ENCODE data around the gene TEN1. TPM values are rescaled to one million over a fixed set of nuclear protein-coding genes. Genes with fewer than 3 reads are reported as not detected.

The TEN1 gene
- total and polyA plus RNA-seq, 4 donors = 12.0 to 30.0 (median 16.5) TPM

DNA sequence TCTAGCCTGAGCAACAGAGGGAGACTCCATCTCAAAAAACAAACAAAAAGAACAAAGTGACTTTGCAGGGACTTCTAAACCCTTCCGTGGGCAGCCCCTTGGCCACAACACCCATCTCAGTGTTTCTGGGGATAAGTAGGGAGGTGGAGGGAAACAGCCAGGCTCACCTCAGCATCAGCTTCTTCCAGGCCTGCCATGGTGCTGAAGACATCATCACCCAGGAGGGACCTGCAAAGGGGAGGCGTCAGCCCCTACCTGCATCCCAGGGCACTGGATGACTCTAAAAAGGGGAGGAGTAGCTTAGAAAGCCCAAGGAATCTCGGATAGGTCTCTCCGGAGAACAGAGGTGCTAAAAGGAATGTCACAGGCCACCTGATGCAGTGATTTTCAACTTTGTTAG is 48.0 kb upstream of the TEN1 start:
- Histone ChIP-seq H3K36me3 (ENCODE audit: control insufficient read depth in 4 of 4, insufficient read depth in 3 of 4, low read depth in 1 of 4, low read length in 3 of 4) (no peaks in the 10 kb centered on the region), H3K9me3 (ENCODE audit: control insufficient read depth in 4 of 4, low read length in 3 of 4) (no peaks in the 10 kb centered on the region), H3K9ac (ENCODE audit: low read depth in 1 of 2, low read length in 2 of 2) (no peak overlapping the region), H3K4me1 (ENCODE audit: control insufficient read depth in 4 of 4, insufficient read depth in 4 of 4, low read length in 3 of 4) (no peaks in the 10 kb centered on the region), H3K27ac (ENCODE audit: low read depth in 1 of 2, low read length in 2 of 2) (no peak overlapping the region), H3K4me3 (ENCODE audit: low read depth in 1 of 3, low read length in 3 of 3) (no peak overlapping the region), H3K27me3 (ENCODE audit: control insufficient read depth in 4 of 4, insufficient read depth in 4 of 4, low read length in 3 of 4) (no peaks in the 10 kb centered on the region)
- DNase-seq (ENCODE audit: low spot score) = no peak
- TF ChIP-seq HNF4G (IDR thresholded peaks at IDR 0.05) = no peak
- no peak for TF ChIP-seq JUND (IDR thresholded peaks at IDR 0.05)
- no peak for TF ChIP-seq YY1 (IDR thresholded peaks at IDR 0.05)
- TF ChIP-seq, protein P1, sequence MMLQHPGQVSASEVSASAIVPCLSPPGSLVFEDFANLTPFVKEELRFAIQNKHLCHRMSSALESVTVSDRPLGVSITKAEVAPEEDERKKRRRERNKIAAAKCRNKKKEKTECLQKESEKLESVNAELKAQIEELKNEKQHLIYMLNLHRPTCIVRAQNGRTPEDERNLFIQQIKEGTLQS (IDR thresholded peaks at IDR 0.05) = no peak
- no peak for TF ChIP-seq NR2F2 (IDR thresholded peaks at IDR 0.05)
- TF ChIP-seq GABPA (IDR thresholded peaks at IDR 0.05 in 1 of 2, conservative IDR thresholded peaks at IDR 0.05 in 1 of 2) = no peak
- no peak for TF ChIP-seq TAF1 (conservative IDR thresholded peaks at IDR 0.05)
- no peak for TF ChIP-seq MAX (IDR thresholded peaks at IDR 0.05)
- WGBS = 96% methylated on average over 4 of the region's 4 CpGs

GRCh38 chr17:75932852-75933251 is 46.2 kb upstream of the TEN1 start:
- H3K9ac ChIP-seq (ENCODE audit: low read depth in 1 of 2, low read length in 2 of 2) = no peak overlapping the region
- H3K9me3 ChIP-seq (ENCODE audit: control insufficient read depth in 4 of 4, low read length in 3 of 4) = no peaks in the 10 kb centered on the region
- H3K4me1 ChIP-seq (ENCODE audit: control insufficient read depth in 4 of 4, insufficient read depth in 4 of 4, low read length in 3 of 4) = no peaks in the 10 kb centered on the region
- no peak overlapping the region for H3K4me3 ChIP-seq (ENCODE audit: low read depth in 1 of 3, low read length in 3 of 3)
- no peaks in the 10 kb centered on the region for H3K27me3 ChIP-seq (ENCODE audit: control insufficient read depth in 4 of 4, insufficient read depth in 4 of 4, low read length in 3 of 4)
- no peaks in the 10 kb centered on the region for H3K36me3 ChIP-seq (ENCODE audit: control insufficient read depth in 4 of 4, insufficient read depth in 3 of 4, low read depth in 1 of 4, low read length in 3 of 4)
- no peak overlapping the region for H3K27ac ChIP-seq (ENCODE audit: low read depth in 1 of 2, low read length in 2 of 2)
- DNase-seq (ENCODE audit: low spot score) = no peak
- TF ChIP-seq EGR1 (IDR thresholded peaks at IDR 0.05; ENCODE audit: low read depth in 2 of 2) (no peak), FOXA1 (IDR thresholded peaks at IDR 0.05) (no peak), ZBTB33 (IDR thresholded peaks at IDR 0.05) (no peak), JUND (IDR thresholded peaks at IDR 0.05) (no peak), SP1 (IDR thresholded peaks at IDR 0.05) (no peak), NR2F2 (IDR thresholded peaks at IDR 0.05) (no peak), GABPA (IDR thresholded peaks at IDR 0.05 in 1 of 2, conservative IDR thresholded peaks at IDR 0.05 in 1 of 2) (no peak), RAD21 (IDR thresholded peaks at IDR 0.05) (no peak), HNF4A (conservative IDR thresholded peaks at IDR 0.05) (no peak), TAF1 (conservative IDR thresholded peaks at IDR 0.05) (no peak), FOXA2 (IDR thresholded peaks at IDR 0.05) (no peak)
- TF ChIP-seq, protein P1 (IDR thresholded peaks at IDR 0.05) = no peak
- TF ChIP-seq, protein P2, sequence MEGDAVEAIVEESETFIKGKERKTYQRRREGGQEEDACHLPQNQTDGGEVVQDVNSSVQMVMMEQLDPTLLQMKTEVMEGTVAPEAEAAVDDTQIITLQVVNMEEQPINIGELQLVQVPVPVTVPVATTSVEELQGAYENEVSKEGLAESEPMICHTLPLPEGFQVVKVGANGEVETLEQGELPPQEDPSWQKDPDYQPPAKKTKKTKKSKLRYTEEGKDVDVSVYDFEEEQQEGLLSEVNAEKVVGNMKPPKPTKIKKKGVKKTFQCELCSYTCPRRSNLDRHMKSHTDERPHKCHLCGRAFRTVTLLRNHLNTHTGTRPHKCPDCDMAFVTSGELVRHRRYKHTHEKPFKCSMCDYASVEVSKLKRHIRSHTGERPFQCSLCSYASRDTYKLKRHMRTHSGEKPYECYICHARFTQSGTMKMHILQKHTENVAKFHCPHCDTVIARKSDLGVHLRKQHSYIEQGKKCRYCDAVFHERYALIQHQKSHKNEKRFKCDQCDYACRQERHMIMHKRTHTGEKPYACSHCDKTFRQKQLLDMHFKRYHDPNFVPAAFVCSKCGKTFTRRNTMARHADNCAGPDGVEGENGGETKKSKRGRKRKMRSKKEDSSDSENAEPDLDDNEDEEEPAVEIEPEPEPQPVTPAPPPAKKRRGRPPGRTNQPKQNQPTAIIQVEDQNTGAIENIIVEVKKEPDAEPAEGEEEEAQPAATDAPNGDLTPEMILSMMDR (IDR thresholded peaks at IDR 0.05; ENCODE audit: low read depth, low read length, missing input control) = no peak
- TF ChIP-seq, protein P3, sequence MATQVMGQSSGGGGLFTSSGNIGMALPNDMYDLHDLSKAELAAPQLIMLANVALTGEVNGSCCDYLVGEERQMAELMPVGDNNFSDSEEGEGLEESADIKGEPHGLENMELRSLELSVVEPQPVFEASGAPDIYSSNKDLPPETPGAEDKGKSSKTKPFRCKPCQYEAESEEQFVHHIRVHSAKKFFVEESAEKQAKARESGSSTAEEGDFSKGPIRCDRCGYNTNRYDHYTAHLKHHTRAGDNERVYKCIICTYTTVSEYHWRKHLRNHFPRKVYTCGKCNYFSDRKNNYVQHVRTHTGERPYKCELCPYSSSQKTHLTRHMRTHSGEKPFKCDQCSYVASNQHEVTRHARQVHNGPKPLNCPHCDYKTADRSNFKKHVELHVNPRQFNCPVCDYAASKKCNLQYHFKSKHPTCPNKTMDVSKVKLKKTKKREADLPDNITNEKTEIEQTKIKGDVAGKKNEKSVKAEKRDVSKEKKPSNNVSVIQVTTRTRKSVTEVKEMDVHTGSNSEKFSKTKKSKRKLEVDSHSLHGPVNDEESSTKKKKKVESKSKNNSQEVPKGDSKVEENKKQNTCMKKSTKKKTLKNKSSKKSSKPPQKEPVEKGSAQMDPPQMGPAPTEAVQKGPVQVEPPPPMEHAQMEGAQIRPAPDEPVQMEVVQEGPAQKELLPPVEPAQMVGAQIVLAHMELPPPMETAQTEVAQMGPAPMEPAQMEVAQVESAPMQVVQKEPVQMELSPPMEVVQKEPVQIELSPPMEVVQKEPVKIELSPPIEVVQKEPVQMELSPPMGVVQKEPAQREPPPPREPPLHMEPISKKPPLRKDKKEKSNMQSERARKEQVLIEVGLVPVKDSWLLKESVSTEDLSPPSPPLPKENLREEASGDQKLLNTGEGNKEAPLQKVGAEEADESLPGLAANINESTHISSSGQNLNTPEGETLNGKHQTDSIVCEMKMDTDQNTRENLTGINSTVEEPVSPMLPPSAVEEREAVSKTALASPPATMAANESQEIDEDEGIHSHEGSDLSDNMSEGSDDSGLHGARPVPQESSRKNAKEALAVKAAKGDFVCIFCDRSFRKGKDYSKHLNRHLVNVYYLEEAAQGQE (IDR thresholded peaks at IDR 0.05) = no peak
- 89% methylated on average over 5 of the region's 5 CpGs for WGBS

Measured in liver (tissue), 9 donors.